Stimulated activated CD8-positive, alpha-beta memory T cell treated with anti-CD3 and anti-CD28 coated beads, Interleukin-15, amount 100 ng/mL, for 4 hours (primary cell): Measurements from ENCODE around the gene DHX29.

Experiments used
- DNase-seq, 2 donors: peaks; one replicate each; pipeline ENCODE4 v3.0.0-alpha.2; 2020; ENCODE audit warnings: low read depth in 2 of 2

The DHX29 gene

GRCh38 chr5:55316837-55317236 is 9.3 kb upstream of the DHX29 start:
- DNase-seq, result no peak

GRCh38 chr5:55316289-55316688 is 8.8 kb upstream of the DHX29 start:
- no peak for DNase-seq

GRCh38 chr5:55313870-55314617 is 6.5 kb upstream of the DHX29 start:
- DNase-seq, result no peak

GRCh38 chr5:55308254-55308836 is 851 bp upstream of the DHX29 start:
- DNase-seq, result no peak

- DNase-seq, result no peak
Observed at GRCh38 chr5:55306641-55307382, 682 bp downstream of the DHX29 start.

- DNase-seq, result no peak
Observed at GRCh38 chr5:55305345-55305744, 2.1 kb downstream of the DHX29 start.

GRCh38 chr5:55304584-55304983 is 2.9 kb downstream of the DHX29 start:
- DNase-seq, result no peak

GRCh38 chr5:55303238-55303690 is 4.2 kb downstream of the DHX29 start:
- no peak for DNase-seq

GRCh38 chr5:55300890-55301289 is 6.6 kb downstream of the DHX29 start:
- no peak for DNase-seq

- DNase-seq, result no peak
Observed at GRCh38 chr5:55294935-55295334, 12.6 kb downstream of the DHX29 start.

GRCh38 chr5:55290991-55291390 is 16.5 kb downstream of the DHX29 start:
- no peak for DNase-seq

GRCh38 chr5:55289808-55290207 is 17.7 kb downstream of the DHX29 start:
- no peak for DNase-seq

GRCh38 chr5:55286411-55286933 is 21.0 kb downstream of the DHX29 start:
- no peak for DNase-seq

GRCh38 chr5:55278778-55279177 is 28.7 kb downstream of the DHX29 start:
- no peak for DNase-seq

- no peak for DNase-seq
Observed at GRCh38 chr5:55276771-55277170, 30.7 kb downstream of the DHX29 start.

GRCh38 chr5:55258339-55258738 is 49.2 kb downstream of the DHX29 start:
- DNase-seq, result no peak

- DNase-seq, result no peak
Observed at GRCh38 chr5:55254802-55255201, 52.7 kb downstream of the DHX29 start.

GRCh38 chr5:55250064-55250463 is 57.4 kb downstream of the DHX29 start:
- no peak for DNase-seq

GRCh38 chr5:55241746-55242145 is 65.7 kb downstream of the DHX29 start:
- no peak for DNase-seq

- DNase-seq, result no peak
Observed at GRCh38 chr5:55236800-55237199, 70.7 kb downstream of the DHX29 start.

- DNase-seq, result no peak
Observed at GRCh38 chr5:55234121-55234700, 73.3 kb downstream of the DHX29 start.
